WTC11 (cell line): Measurements from ENCODE around the gene YLPM1. TPM values are rescaled to one million over a fixed set of nuclear protein-coding genes. Genes with fewer than 3 reads are reported as not detected.
A peak's percentile ranks its signal among the peaks of the same experiment; 100 is the strongest.

Source experiments
- ATAC-seq: fragments of 200-7000 bp; cut with Tn5 transposase; 2 replicates; pipeline ENCODE4 v1.10.0; 2021; ENCODE audit warnings: mild to moderate bottlenecking, moderate library complexity
- CTCF ChIA-PET: fragments of 300-600 bp; sonication (Branson Sonifier 250); formaldehyde crosslinking; loops from one replicate; lab custom pipeline; 2021; ENCODE audit warnings: antibody characterized with exemption; lab: Charles Lee
- POLR2A ChIA-PET: fragments of 350-600 bp; sonication (Branson Sonifier 250); formaldehyde crosslinking; loops from one replicate; lab custom pipeline; 2021; ENCODE audit warnings: antibody characterized with exemption; lab: Charles Lee
- DNase-seq: peaks from one replicate; pipeline ENCODE4 v3.0.0; 2021; ENCODE audit warnings: low spot score
- H3K27ac Mint-ChIP-seq: 2 replicates; pipeline ENCODE4 v1.8.0; 2021; ENCODE audit warnings: mixed read lengths
- H3K27me3 Mint-ChIP-seq: 2 replicates; pipeline ENCODE4 v1.8.0; 2021; ENCODE audit warnings: low read depth, mild to moderate bottlenecking, moderate library complexity, mixed read lengths
- H3K36me3 Mint-ChIP-seq: 2 replicates; pipeline ENCODE4 v1.8.0; 2021; ENCODE audit warnings: mixed read lengths
- H3K4me1 Mint-ChIP-seq: 2 replicates; pipeline ENCODE4 v1.8.0; 2022; ENCODE audit warnings: mixed read lengths
- H3K4me3 Mint-ChIP-seq: 2 replicates; pipeline ENCODE4 v1.8.0; 2021; ENCODE audit warnings: mild to moderate bottlenecking, moderate library complexity, mixed read lengths
- H3K9me3 Mint-ChIP-seq: 2 replicates; pipeline ENCODE4 v1.8.0; 2021; ENCODE audit warnings: mixed read lengths
- AFF4 ChIP-seq: sonication (generic); formaldehyde crosslinking; IDR thresholded peaks from 2 replicates; pipeline ENCODE4 v1.8.1; 2023; ENCODE audit warnings: mild to moderate bottlenecking, missing genetic modification reagents, borderline replicate concordance
- ATF2 ChIP-seq: sonication (generic); formaldehyde crosslinking; IDR thresholded peaks from 2 replicates; pipeline ENCODE4 v1.8.1; 2022; ENCODE audit warnings: low read depth, missing genetic modification reagents, borderline replicate concordance
- ATF6 ChIP-seq: sonication (generic); formaldehyde crosslinking; IDR thresholded peaks from 2 replicates; pipeline ENCODE4 v1.8.1; 2023; ENCODE audit warnings: mild to moderate bottlenecking, missing genetic modification reagents
- CREB1 ChIP-seq: sonication (generic); formaldehyde crosslinking; IDR thresholded peaks from 2 replicates; pipeline ENCODE4 v1.8.0; 2023; ENCODE audit warnings: mild to moderate bottlenecking, missing genetic modification reagents
- E2F1 ChIP-seq: sonication (generic); formaldehyde crosslinking; IDR thresholded peaks from 2 replicates; pipeline ENCODE4 v1.8.0; 2022; ENCODE audit warnings: mild to moderate bottlenecking, missing genetic modification reagents
- ELF4 ChIP-seq: sonication (generic); formaldehyde crosslinking; IDR thresholded peaks from 2 replicates; pipeline ENCODE4 v1.8.1; 2022; ENCODE audit warnings: low read depth, mild to moderate bottlenecking, moderate library complexity, missing genetic modification reagents
- EMX1 ChIP-seq: fragments of 250-450 bp; sonication (Bioruptor Pico); IDR thresholded peaks from 2 replicates; pipeline ENCODE4 v1.8.0; 2021; ENCODE audit warnings: mild to moderate bottlenecking
- ETV6 ChIP-seq: sonication (generic); formaldehyde crosslinking; IDR thresholded peaks from 2 replicates; pipeline ENCODE4 v1.8.1; 2022; ENCODE audit warnings: mild to moderate bottlenecking, missing genetic modification reagents
- FOXJ3 ChIP-seq: sonication (generic); formaldehyde crosslinking; IDR thresholded peaks from 2 replicates; pipeline ENCODE4 v1.9.0; 2021; ENCODE audit warnings: missing genetic modification reagents, mild to moderate bottlenecking, borderline replicate concordance
- FOXP1 ChIP-seq: sonication (generic); formaldehyde crosslinking; IDR thresholded peaks from 2 replicates; pipeline ENCODE4 v1.8.0; 2022; ENCODE audit warnings: missing genetic modification reagents, mild to moderate bottlenecking, moderate library complexity, borderline replicate concordance
- GRHL2 ChIP-seq: fragments of 250-450 bp; sonication (Bioruptor Pico); IDR thresholded peaks from 2 replicates; pipeline ENCODE4 v1.8.0; 2022; ENCODE audit warnings: mild to moderate bottlenecking, moderate library complexity; ENCODE audit not compliant: insufficient replicate concordance, severe bottlenecking
- HMGA2 ChIP-seq: fragments of 250-450 bp; sonication (Bioruptor Pico); IDR thresholded peaks from 2 replicates; pipeline ENCODE4 v1.4.0; 2021; ENCODE audit warnings: mild to moderate bottlenecking, moderate library complexity
- KAT7 ChIP-seq: sonication (generic); formaldehyde crosslinking; IDR thresholded peaks from 2 replicates; pipeline ENCODE4 v1.8.1; 2023; ENCODE audit warnings: missing genetic modification reagents, mild to moderate bottlenecking, borderline replicate concordance
- MAX ChIP-seq: sonication (generic); formaldehyde crosslinking; IDR thresholded peaks from 2 replicates; pipeline ENCODE4 v1.8.0; 2022; ENCODE audit warnings: mild to moderate bottlenecking, missing genetic modification reagents
- MLX ChIP-seq: sonication (generic); formaldehyde crosslinking; IDR thresholded peaks from 2 replicates; pipeline ENCODE4 v1.8.1; 2023; ENCODE audit warnings: mild to moderate bottlenecking, missing genetic modification reagents, moderate library complexity
- MXD4 ChIP-seq: fragments of 250-450 bp; sonication (Bioruptor Pico); IDR thresholded peaks from 2 replicates; pipeline ENCODE4 v1.8.0; 2021; ENCODE audit warnings: mild to moderate bottlenecking, moderate library complexity, borderline replicate concordance
- MYBL2 ChIP-seq: sonication (generic); formaldehyde crosslinking; IDR thresholded peaks from 2 replicates; pipeline ENCODE4 v1.8.1; 2023; ENCODE audit warnings: mild to moderate bottlenecking, moderate library complexity, missing genetic modification reagents
- NFATC4 ChIP-seq: fragments of 250-450 bp; sonication (Bioruptor Pico); IDR thresholded peaks from 2 replicates; pipeline ENCODE4 v1.9.0; 2021; ENCODE audit warnings: mild to moderate bottlenecking
- NFYB ChIP-seq: sonication (generic); formaldehyde crosslinking; conservative IDR thresholded peaks from 2 replicates; pipeline ENCODE4 v1.8.0; 2022; ENCODE audit warnings: low read depth, missing genetic modification reagents
- NR1H2 ChIP-seq: sonication (generic); formaldehyde crosslinking; IDR thresholded peaks from 2 replicates; pipeline ENCODE4 v1.9.0; 2021; ENCODE audit warnings: mild to moderate bottlenecking, moderate library complexity, missing genetic modification reagents
- NR3C1 ChIP-seq: sonication (generic); formaldehyde crosslinking; conservative IDR thresholded peaks from 2 replicates; pipeline ENCODE4 v1.8.1; 2023; ENCODE audit warnings: low read depth, mild to moderate bottlenecking, missing genetic modification reagents
- OVOL2 ChIP-seq: fragments of 250-450 bp; sonication (Bioruptor Pico); IDR thresholded peaks from 2 replicates; pipeline ENCODE4 v1.9.0; 2021; ENCODE audit warnings: mild to moderate bottlenecking, borderline replicate concordance
- RORB ChIP-seq: fragments of 250-450 bp; sonication (Bioruptor Pico); IDR thresholded peaks from 2 replicates; pipeline ENCODE4 v1.9.0; 2021; ENCODE audit warnings: mild to moderate bottlenecking
- SMAD4 ChIP-seq: sonication (generic); formaldehyde crosslinking; IDR thresholded peaks from 2 replicates; pipeline ENCODE4 v1.8.0; 2022; ENCODE audit warnings: mild to moderate bottlenecking, missing genetic modification reagents
- ZMAT4 ChIP-seq: fragments of 250-450 bp; sonication (Bioruptor Pico); IDR thresholded peaks from 2 replicates; pipeline ENCODE4 v1.9.0; 2021; ENCODE audit warnings: mild to moderate bottlenecking
- ZNF219 ChIP-seq: sonication (generic); formaldehyde crosslinking; IDR thresholded peaks from 2 replicates; pipeline ENCODE4 v1.8.0; 2023; ENCODE audit warnings: missing genetic modification reagents, mild to moderate bottlenecking, borderline replicate concordance
- ZNF232 ChIP-seq: sonication (generic); formaldehyde crosslinking; IDR thresholded peaks from 2 replicates; pipeline ENCODE4 v1.8.0; 2022; ENCODE audit warnings: mild to moderate bottlenecking, missing genetic modification reagents
- total RNA-seq: library from RNA; stranded (reverse); gene quantifications from 3 replicates; pipeline ENCODE4 v1.2.3, GENCODE V29; 2021

YLPM1 gene
- total RNA-seq, 1 experiment from 2014 or later = 66.6 TPM

- ATAC-seq (no peak), DNase-seq (no peak)
- H3K27me3 Mint-ChIP-seq = no peaks in the 10 kb centered on the region
- H3K36me3 Mint-ChIP-seq = peaks cover 29% of the 10 kb centered on the region
- no peak for TF ChIP-seq MXD4
- TF ChIP-seq NR3C1 (CRISPR knock-in tag) = no peak
- TF ChIP-seq ZNF219 (CRISPR knock-in tag) = no peak
- TF ChIP-seq E2F1 (CRISPR knock-in tag) = no peak
- no peak for TF ChIP-seq NR1H2 (CRISPR knock-in tag)
- no peak for TF ChIP-seq GRHL2
- no peak for TF ChIP-seq ETV6 (CRISPR knock-in tag)
- no peak for TF ChIP-seq MLX (CRISPR knock-in tag)
- TF ChIP-seq FOXJ3 (CRISPR knock-in tag) = no peak
- no peak overlapping the region for H3K27ac Mint-ChIP-seq
- CTCF ChIA-PET = no interaction called here
- H3K4me1 Mint-ChIP-seq = no peaks in the 10 kb centered on the region
- H3K4me3 Mint-ChIP-seq = no peak overlapping the region
- POLR2A ChIA-PET = no interaction called here
- no peaks in the 10 kb centered on the region for H3K9me3 Mint-ChIP-seq
Measured at GRCh38 chr14:74832849-74833248, 69.7 kb downstream of the YLPM1 start.

- peaks cover 18% of the 10 kb centered on the region for H3K36me3 Mint-ChIP-seq
- no peaks in the 10 kb centered on the region for H3K9me3 Mint-ChIP-seq
- H3K27ac Mint-ChIP-seq = peak overlapping the region; percentile 7; the same call in 1 of the 2 replicates
- no peak for DNase-seq
- ChIA-PET CTCF (interaction anchor here (2.6 kb wide), 1 partner anchor 26 kb away, joined by 10 read pairs; no protein-coding TSS in a partner anchor), POLR2A (no interaction called here)
- no peaks in the 10 kb centered on the region for H3K27me3 Mint-ChIP-seq
- no peaks in the 10 kb centered on the region for H3K4me1 Mint-ChIP-seq
- no peak overlapping the region for H3K4me3 Mint-ChIP-seq
- ATAC-seq = no peak
- TF ChIP-seq MYBL2 (CRISPR knock-in tag) (no peak), SMAD4 (CRISPR knock-in tag) (no peak), HMGA2 (CRISPR knock-in tag) (no peak), RORB (CRISPR knock-in tag) (no peak), ZNF232 (CRISPR knock-in tag) (no peak), OVOL2 (no peak), CREB1 (CRISPR knock-in tag) (no peak), ELF4 (CRISPR knock-in tag) (no peak), ATF6 (CRISPR knock-in tag) (no peak), ATF2 (CRISPR knock-in tag) (no peak), FOXJ3 (CRISPR knock-in tag) (no peak), NFATC4 (CRISPR knock-in tag) (no peak), FOXP1 (CRISPR knock-in tag) (no peak), MAX (no peak), ZMAT4 (CRISPR knock-in tag) (no peak), NFYB (no peak), EMX1 (no peak), KAT7 (no peak), AFF4 (no peak)
Measured at GRCh38 chr14:74834692-74835392, 71.7 kb downstream of the YLPM1 start.
